A673 (cell line): ENCODE measurements around the gene KCNG2. TPM values are rescaled to one million over a fixed set of nuclear protein-coding genes. Genes with fewer than 3 reads are reported as not detected.

Experiments used
- BruUV-seq: library from RNA; stranded (reverse); fragments of 400-500 nt; replicated peaks from 2 replicates; lab custom pipeline; 2021; lab: Mats Ljungman, UMichigan
- CTCF ChIA-PET: fragments of 300-600 bp; sonication (Branson Sonifier 250); formaldehyde crosslinking; loops from one replicate; lab custom pipeline; 2022; ENCODE audit warnings: antibody characterized with exemption; lab: Charles Lee
- POLR2A ChIA-PET: fragments of 300-600 bp; sonication (Branson Sonifier 250); formaldehyde crosslinking; loops from one replicate; lab custom pipeline; 2022; ENCODE audit warnings: antibody characterized with exemption; ENCODE audit not compliant: low non-redundant PET; lab: Charles Lee
- DNase-seq: peaks from one replicate; pipeline ENCODE4 v3.0.0-alpha.2; 2015; ENCODE audit warnings: low spot score
- H3K27ac ChIP-seq: fragments of 200-600 bp; sonication (generic); 2 replicates; pipeline ENCODE4 v1.5.1; 2016; ENCODE audit warnings: mixed run types, low read depth, mild to moderate bottlenecking, mixed read lengths, antibody characterized with exemption, low read length; ENCODE audit not compliant: poor library complexity, severe bottlenecking
- H3K27me3 ChIP-seq: fragments of 200-600 bp; sonication (generic); replicated peaks from 2 replicates; pipeline ENCODE4 v1.6.1; 2017; ENCODE audit warnings: mixed run types, low read depth, mild to moderate bottlenecking, mixed read lengths, antibody characterized with exemption, low read length; ENCODE audit not compliant: insufficient read depth, poor library complexity
- H3K36me3 ChIP-seq: fragments of 200-600 bp; sonication (generic); 2 replicates; pipeline ENCODE4 v1.6.1; 2016; ENCODE audit warnings: mixed run types, mild to moderate bottlenecking, mixed read lengths, antibody characterized with exemption, low read length; ENCODE audit not compliant: insufficient read depth, poor library complexity, severe bottlenecking
- H3K4me1 ChIP-seq: fragments of 200-600 bp; sonication (generic); 2 replicates; pipeline ENCODE4 v1.6.1; 2017; ENCODE audit warnings: mixed run types, mild to moderate bottlenecking, mixed read lengths, antibody characterized with exemption, low read length; ENCODE audit not compliant: insufficient read depth, poor library complexity, severe bottlenecking
- H3K4me3 ChIP-seq: fragments of 200-600 bp; sonication (generic); 2 replicates; pipeline ENCODE4 v1.5.1; 2016; ENCODE audit warnings: low read depth, mixed run types, mild to moderate bottlenecking, mixed read lengths, low read length; ENCODE audit not compliant: poor library complexity, severe bottlenecking
- H3K9me3 ChIP-seq: fragments of 200-600 bp; sonication (generic); 2 replicates; pipeline ENCODE4 v1.6.1; 2016; ENCODE audit warnings: mixed run types, low read depth, mild to moderate bottlenecking, mixed read lengths, antibody characterized with exemption, low read length; ENCODE audit not compliant: poor library complexity, severe bottlenecking
- EZH2 ChIP-seq: fragments of 200-600 bp; sonication (generic); IDR thresholded peaks from 2 replicates; pipeline ENCODE4 v1.6.1; 2017; ENCODE audit warnings: borderline replicate concordance, low read depth, mild to moderate bottlenecking, mixed read lengths, antibody characterized with exemption, low read length; ENCODE audit not compliant: poor library complexity, severe bottlenecking
- intact Hi-C: fragments of 100-400 bp; cut with micrococcal nuclease; formaldehyde crosslinking; loops from one replicate; pipeline ENCODE4 v1.10.0; 2022; ENCODE audit not compliant: unreplicated experiment
- total RNA-seq: library from RNA; stranded (reverse); gene quantifications from 2 replicates; pipeline ENCODE4 v1.2.3, GENCODE V29; 2021
- TF ChIP-seq, protein P1 (sequence below): fragments of 300-800, 200-600 bp; sonication (generic); conservative IDR thresholded peaks from 2 replicates; pipeline ENCODE4 v1.5.1; 2017; ENCODE audit warnings: low read depth, mild to moderate bottlenecking, antibody characterized with exemption, low read length, moderate library complexity, mixed read lengths

The KCNG2 gene
- total RNA-seq, 1 experiment from 2014 or later: not detected

DNA sequence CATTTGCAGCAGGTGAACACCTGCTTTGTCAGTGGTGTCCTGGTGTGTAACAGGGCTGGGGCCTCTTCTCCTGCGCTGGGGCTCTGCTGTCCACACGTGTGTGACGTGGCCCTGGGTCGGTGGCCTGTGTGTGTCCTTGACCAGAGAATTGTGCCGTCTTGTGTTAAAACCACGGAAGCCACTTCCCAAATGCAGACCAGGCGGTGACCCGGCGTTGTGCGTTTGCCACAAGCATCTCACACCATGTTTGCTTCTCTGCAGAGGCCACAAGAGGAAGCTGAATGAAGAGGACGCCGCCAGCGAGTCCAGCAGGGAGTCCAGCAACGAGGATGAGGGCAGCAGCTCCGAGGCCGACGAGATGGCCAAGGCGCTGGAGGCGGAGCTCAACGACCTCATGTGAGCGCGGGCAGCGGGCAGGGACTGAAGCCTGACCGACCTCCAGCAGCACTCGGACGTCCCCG is 44.3 kb upstream of the KCNG2 start:
- intact Hi-C loops: no loop called here
- ChIA-PET CTCF (no interaction called here), POLR2A (no interaction called here)
- H3K4me1 ChIP-seq: no peaks in the 10 kb centered on the region
- no peak for DNase-seq
- no peak overlapping the region for H3K4me3 ChIP-seq
- no peak for TF ChIP-seq EZH2
- TF ChIP-seq, protein P1, sequence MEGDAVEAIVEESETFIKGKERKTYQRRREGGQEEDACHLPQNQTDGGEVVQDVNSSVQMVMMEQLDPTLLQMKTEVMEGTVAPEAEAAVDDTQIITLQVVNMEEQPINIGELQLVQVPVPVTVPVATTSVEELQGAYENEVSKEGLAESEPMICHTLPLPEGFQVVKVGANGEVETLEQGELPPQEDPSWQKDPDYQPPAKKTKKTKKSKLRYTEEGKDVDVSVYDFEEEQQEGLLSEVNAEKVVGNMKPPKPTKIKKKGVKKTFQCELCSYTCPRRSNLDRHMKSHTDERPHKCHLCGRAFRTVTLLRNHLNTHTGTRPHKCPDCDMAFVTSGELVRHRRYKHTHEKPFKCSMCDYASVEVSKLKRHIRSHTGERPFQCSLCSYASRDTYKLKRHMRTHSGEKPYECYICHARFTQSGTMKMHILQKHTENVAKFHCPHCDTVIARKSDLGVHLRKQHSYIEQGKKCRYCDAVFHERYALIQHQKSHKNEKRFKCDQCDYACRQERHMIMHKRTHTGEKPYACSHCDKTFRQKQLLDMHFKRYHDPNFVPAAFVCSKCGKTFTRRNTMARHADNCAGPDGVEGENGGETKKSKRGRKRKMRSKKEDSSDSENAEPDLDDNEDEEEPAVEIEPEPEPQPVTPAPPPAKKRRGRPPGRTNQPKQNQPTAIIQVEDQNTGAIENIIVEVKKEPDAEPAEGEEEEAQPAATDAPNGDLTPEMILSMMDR: no peak
- BruUV-seq: no TSS peak
- peaks cover 4% of the 10 kb centered on the region for H3K36me3 ChIP-seq
- H3K9me3 ChIP-seq: no peaks in the 10 kb centered on the region
- H3K27me3 ChIP-seq: no peaks in the 10 kb centered on the region
- no peak overlapping the region for H3K27ac ChIP-seq

GRCh38 chr18:79754022-79754761 is 43.5 kb upstream of the KCNG2 start:
- Histone ChIP-seq H3K36me3 (peaks cover 4% of the 10 kb centered on the region), H3K27me3 (no peaks in the 10 kb centered on the region), H3K4me1 (no peaks in the 10 kb centered on the region), H3K9me3 (no peaks in the 10 kb centered on the region), H3K27ac (no peak overlapping the region), H3K4me3 (no peak overlapping the region)
- intact Hi-C loops: no loop called here
- BruUV-seq: no TSS peak
- ChIA-PET POLR2A (no interaction called here), CTCF (no interaction called here)
- TF ChIP-seq EZH2: no peak
- TF ChIP-seq, protein P1: no peak
- DNase-seq: no peak

GRCh38 chr18:79754831-79755351 is 42.8 kb upstream of the KCNG2 start:
- no TSS peak for BruUV-seq
- intact Hi-C loops: no loop called here
- H3K4me3 ChIP-seq: no peak overlapping the region
- no peaks in the 10 kb centered on the region for H3K9me3 ChIP-seq
- H3K27me3 ChIP-seq: no peaks in the 10 kb centered on the region
- POLR2A ChIA-PET: no interaction called here
- H3K27ac ChIP-seq: no peak overlapping the region
- TF ChIP-seq, protein P1: no peak
- TF ChIP-seq EZH2: no peak
- H3K4me1 ChIP-seq: no peaks in the 10 kb centered on the region
- no peak for DNase-seq
- CTCF ChIA-PET: no interaction called here
- peaks cover 4% of the 10 kb centered on the region for H3K36me3 ChIP-seq
